ENCODE measurements around the gene CWC25.

CWC25 gene

DNA sequence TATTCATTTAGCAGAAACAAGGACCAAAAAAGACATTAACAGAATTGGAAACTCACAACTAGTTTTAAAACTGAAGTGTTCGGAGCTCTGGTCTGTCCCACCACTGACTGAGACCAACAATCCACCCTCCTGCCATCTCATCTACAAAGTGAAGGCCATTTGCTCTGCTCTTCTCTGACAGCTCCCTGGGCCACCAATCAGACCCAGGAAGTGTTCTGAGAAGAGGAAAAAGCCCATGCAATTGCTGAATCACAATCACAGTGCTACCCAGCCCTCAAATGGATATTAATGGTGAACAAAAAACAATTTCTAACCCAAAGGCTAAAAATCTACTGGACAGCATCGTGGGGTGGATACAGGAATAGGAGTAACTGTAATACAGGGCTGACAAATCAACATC lies 26.3 kb upstream of the CWC25 start:
- DNase-seq (ENCODE audit: low spot score) = no peak
- in situ Hi-C loops (cut with MboI; ENCODE audit: low sequenced_read_pairs, unreplicated experiment) = no loop called here
- TF ChIP-seq, protein P1, sequence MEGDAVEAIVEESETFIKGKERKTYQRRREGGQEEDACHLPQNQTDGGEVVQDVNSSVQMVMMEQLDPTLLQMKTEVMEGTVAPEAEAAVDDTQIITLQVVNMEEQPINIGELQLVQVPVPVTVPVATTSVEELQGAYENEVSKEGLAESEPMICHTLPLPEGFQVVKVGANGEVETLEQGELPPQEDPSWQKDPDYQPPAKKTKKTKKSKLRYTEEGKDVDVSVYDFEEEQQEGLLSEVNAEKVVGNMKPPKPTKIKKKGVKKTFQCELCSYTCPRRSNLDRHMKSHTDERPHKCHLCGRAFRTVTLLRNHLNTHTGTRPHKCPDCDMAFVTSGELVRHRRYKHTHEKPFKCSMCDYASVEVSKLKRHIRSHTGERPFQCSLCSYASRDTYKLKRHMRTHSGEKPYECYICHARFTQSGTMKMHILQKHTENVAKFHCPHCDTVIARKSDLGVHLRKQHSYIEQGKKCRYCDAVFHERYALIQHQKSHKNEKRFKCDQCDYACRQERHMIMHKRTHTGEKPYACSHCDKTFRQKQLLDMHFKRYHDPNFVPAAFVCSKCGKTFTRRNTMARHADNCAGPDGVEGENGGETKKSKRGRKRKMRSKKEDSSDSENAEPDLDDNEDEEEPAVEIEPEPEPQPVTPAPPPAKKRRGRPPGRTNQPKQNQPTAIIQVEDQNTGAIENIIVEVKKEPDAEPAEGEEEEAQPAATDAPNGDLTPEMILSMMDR (IDR thresholded peaks at IDR 0.05; ENCODE audit: borderline replicate concordance, control extremely low read depth, extremely low read depth, insufficient read depth, missing control alignments) = no peak

DNA sequence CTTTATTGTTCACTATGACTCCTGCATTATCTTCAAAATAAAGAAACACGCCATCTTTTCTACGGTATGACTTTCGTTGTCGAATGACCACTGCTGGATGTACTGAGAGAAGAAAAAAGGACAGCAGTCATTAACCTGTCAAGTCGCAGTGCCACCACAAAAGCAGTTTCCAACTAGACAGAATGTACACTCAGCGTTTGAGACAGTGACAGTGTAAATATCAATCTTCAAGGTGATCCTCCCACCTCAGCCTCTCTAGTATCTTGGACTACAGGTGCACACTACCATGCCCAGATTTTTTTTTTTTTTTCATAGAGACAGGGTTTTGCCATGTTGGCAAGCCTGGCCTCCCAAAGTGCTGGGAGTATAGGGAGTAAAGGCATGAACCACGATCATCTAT lies 25.3 kb upstream of the CWC25 start:
- in situ Hi-C loops (cut with MboI; ENCODE audit: low sequenced_read_pairs, unreplicated experiment) = no loop called here
- TF ChIP-seq, protein P1 (IDR thresholded peaks at IDR 0.05; ENCODE audit: borderline replicate concordance, control extremely low read depth, extremely low read depth, insufficient read depth, missing control alignments) = no peak
- DNase-seq (ENCODE audit: low spot score) = no peak

DNA sequence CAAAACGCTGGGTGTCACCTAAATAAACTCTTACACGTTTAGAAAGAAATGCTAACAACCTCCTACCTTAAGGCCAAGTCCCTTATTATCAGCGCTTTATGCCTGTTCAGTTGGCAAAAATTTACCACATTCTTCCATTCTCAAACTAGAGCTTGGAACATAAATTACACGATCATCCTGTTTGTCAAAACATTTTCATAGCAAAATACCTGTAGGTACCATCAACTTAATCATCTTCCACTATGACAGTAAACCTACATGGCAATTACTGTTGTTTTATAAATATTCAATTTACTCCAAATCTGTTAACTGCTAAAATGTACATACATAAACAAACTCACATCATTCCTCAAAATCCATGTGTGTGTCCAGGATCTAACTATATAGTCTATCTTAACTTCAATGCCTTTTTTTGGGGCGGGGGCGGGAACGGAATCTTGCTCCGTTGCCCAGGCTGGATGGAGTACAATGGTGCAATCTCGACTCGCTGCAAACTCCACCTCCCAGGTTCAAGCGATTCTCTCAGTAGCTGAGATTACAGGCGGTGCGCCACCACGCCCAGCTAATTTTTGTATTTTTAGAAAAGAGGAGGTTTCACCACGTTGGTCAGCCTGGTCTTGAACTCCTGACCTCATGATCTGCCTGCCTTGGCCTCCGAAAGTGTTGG lies 24.0 kb upstream of the CWC25 start:
- in situ Hi-C loops (cut with MboI; ENCODE audit: low sequenced_read_pairs, unreplicated experiment) = no loop called here
- DNase-seq (ENCODE audit: low spot score) = no peak

DNA sequence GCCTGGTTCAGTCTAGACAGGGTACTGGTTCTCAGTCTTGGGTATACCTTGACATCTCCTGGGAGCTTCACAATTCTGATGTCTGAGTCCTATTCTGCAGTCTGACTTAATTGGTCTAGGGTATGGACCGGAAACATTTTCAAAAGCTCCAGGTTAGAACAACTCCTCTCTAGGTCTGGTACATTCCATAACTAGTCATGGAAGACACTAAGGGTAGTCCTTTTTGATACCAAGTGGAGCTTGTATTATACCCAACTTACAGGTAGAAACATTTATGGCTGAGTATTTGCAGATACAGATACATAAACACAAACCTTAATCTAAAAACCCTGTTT lies 23.4 kb upstream of the CWC25 start:
- TF ChIP-seq, protein P1 (IDR thresholded peaks at IDR 0.05; ENCODE audit: borderline replicate concordance, control extremely low read depth, extremely low read depth, insufficient read depth, missing control alignments) = no peak
- no peak for DNase-seq (ENCODE audit: low spot score)
- in situ Hi-C loops (cut with MboI; ENCODE audit: low sequenced_read_pairs, unreplicated experiment) = no loop called here

More for the DNA sequence above, 24.0 kb upstream of the CWC25 start:
- TF ChIP-seq, protein P1 (IDR thresholded peaks at IDR 0.05; ENCODE audit: borderline replicate concordance, control extremely low read depth, extremely low read depth, insufficient read depth, missing control alignments) = no peak

DNA sequence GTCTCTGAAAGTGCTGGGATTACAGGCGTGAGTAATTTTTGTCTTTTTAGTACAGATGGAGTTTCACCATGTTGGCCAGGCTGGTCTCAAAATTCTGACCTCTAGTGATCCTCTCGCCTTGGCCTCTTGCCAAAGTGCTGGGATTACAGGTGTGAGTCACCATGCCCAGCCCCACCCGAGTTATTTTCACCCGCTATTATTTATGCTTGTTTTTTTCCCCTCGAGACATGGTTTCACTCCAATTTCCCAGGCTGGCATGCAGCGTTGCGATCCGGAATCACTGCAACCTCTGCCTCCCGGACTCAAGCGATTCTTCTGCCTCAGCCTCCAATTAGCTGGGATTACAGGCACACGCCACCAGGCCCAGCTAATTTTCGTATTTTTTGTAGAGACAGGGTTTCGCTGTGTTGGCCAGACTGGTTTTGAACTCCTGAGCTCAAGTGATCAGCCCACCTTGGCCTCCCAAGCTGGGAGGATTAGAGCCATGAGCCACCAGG lies 19.2 kb upstream of the CWC25 start:
- TF ChIP-seq, protein P1 (IDR thresholded peaks at IDR 0.05; ENCODE audit: borderline replicate concordance, control extremely low read depth, extremely low read depth, insufficient read depth, missing control alignments) = no peak
- no peak for DNase-seq (ENCODE audit: low spot score)
- in situ Hi-C loops (cut with MboI; ENCODE audit: low sequenced_read_pairs, unreplicated experiment) = no loop called here

DNA sequence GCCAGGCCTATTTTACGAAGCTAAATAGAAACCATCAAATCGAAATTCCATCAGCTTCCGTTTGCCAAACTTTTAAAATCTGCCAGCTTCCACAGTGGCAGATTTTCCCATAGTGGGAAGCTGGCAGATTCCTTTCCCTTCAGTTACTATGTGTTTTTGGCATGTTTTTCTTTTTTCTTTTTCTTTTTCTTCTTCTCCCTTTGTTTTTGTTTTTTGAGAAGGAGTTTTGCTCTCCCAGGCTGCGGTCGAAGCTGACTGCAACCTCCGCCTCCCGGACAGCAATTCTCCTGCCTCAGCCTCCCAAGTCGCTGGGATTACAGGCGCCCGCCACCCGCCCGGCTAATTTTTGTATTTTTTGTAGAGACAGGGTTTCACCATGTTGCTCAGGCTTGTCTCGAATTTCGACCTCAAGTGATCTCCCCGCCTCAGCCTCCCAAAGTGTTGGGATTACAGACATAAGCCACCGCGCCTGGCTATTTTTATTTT lies 684 bp upstream of the CWC25 start:
- in situ Hi-C loops (cut with MboI; ENCODE audit: low sequenced_read_pairs, unreplicated experiment) = no loop called here
- DNase-seq (ENCODE audit: low spot score) = no peak
- TF ChIP-seq, protein P1 (IDR thresholded peaks at IDR 0.05; ENCODE audit: borderline replicate concordance, control extremely low read depth, extremely low read depth, insufficient read depth, missing control alignments) = no peak
